Choroid plexus epithelial cell (primary cell): Measurements from ENCODE around the gene SMIM41.
A peak's percentile ranks its signal among the peaks of the same experiment; 100 is the strongest.

ENCODE experiments used
- DNase-seq: peaks from one replicate; pipeline ENCODE4 v3.0.0-alpha.2; 2010; ENCODE audit warnings: low read depth
- H3K4me3 ChIP-seq: 2 replicates; pipeline ENCODE4 v1.5.1; 2011; ENCODE audit warnings: low read depth, mild to moderate bottlenecking, control low read depth, low read length, moderate library complexity
- TF ChIP-seq, protein P1 (sequence below): conservative IDR thresholded peaks from 2 replicates; pipeline ENCODE4 v1.5.1; 2011; ENCODE audit warnings: low read depth, mild to moderate bottlenecking, control low read depth, inconsistent platforms, low read length, moderate library complexity

The SMIM41 gene

GRCh38 chr12:52063981-52064649, 15.4 kb upstream of the SMIM41 start:
- H3K4me3 ChIP-seq: no peak overlapping the region
- DNase-seq: peak; percentile 88
- TF ChIP-seq, protein P1, sequence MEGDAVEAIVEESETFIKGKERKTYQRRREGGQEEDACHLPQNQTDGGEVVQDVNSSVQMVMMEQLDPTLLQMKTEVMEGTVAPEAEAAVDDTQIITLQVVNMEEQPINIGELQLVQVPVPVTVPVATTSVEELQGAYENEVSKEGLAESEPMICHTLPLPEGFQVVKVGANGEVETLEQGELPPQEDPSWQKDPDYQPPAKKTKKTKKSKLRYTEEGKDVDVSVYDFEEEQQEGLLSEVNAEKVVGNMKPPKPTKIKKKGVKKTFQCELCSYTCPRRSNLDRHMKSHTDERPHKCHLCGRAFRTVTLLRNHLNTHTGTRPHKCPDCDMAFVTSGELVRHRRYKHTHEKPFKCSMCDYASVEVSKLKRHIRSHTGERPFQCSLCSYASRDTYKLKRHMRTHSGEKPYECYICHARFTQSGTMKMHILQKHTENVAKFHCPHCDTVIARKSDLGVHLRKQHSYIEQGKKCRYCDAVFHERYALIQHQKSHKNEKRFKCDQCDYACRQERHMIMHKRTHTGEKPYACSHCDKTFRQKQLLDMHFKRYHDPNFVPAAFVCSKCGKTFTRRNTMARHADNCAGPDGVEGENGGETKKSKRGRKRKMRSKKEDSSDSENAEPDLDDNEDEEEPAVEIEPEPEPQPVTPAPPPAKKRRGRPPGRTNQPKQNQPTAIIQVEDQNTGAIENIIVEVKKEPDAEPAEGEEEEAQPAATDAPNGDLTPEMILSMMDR: no peak

- no peak for DNase-seq
- TF ChIP-seq, protein P1: no peak
- H3K4me3 ChIP-seq: no peak overlapping the region
Measured at GRCh38 chr12:52066346-52067080, 13.0 kb upstream of the SMIM41 start.

DNA sequence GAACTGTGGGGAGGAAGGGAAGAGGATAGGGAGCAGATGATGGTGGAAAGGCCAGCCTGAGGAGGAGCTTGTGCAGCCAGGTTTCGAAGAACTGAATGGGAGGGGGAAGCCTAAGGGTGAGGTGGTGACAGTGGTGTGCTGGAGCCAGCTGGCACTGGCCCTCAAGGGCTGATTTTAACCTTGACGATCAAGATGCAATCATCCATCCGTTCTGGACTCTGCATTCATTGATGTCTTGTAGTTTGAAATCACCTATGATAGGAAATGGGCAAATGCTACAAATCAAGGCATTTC, 12.5 kb upstream of the SMIM41 start:
- TF ChIP-seq, protein P1: no peak
- no peak for DNase-seq
- no peak overlapping the region for H3K4me3 ChIP-seq

GRCh38 chr12:52069327-52070184, 9.9 kb upstream of the SMIM41 start, which contains the start of gene ATG101:
TSS of gene ATG101 (plus strand) at chr12:52069978. CDS start at chr12:52073651, 3,673 bp downstream.
- peak within 1 kb of the TSS; percentile 99 for H3K4me3 ChIP-seq
- TF ChIP-seq, protein P1: peak; percentile 77
- DNase-seq: peak; percentile 98

GRCh38 chr12:52070185-52070925, 9.1 kb upstream of the SMIM41 start:
- peak overlapping the region; percentile 99 for H3K4me3 ChIP-seq
- TF ChIP-seq, protein P1: no peak
- no peak for DNase-seq

GRCh38 chr12:52073531-52074381, 5.7 kb upstream of the SMIM41 start:
- TF ChIP-seq, protein P1: no peak
- no peak overlapping the region for H3K4me3 ChIP-seq
- peak; percentile 89 for DNase-seq
